Pulmonary artery endothelial cell (primary cell): ENCODE data around the gene ALDH1L1. TPM values are rescaled to one million over a fixed set of nuclear protein-coding genes. Genes with fewer than 3 reads are reported as not detected.

Source experiments
- DNase-seq: peaks from one replicate; pipeline ENCODE4 v3.0.0-alpha.2; 2011; ENCODE audit warnings: low read depth, low spot score
- total RNA-seq: library from RNA; depleted of rRNA; stranded (reverse); fragments of >200 nt; gene quantifications from 2 replicates; pipeline ENCODE4 v1.2.3, GENCODE V29; 2014

The ALDH1L1 gene
- total RNA-seq, 1 donor from 2014 or later: not detected

GRCh38 chr3:126056681-126057500 lies 123.5 kb downstream of the ALDH1L1 start:
- DNase-seq: no peak

- DNase-seq: no peak
These were observed 124.3 kb downstream of the ALDH1L1 start for GRCh38 chr3:126056088-126056487.

- no peak for DNase-seq
These were observed 125.5 kb downstream of the ALDH1L1 start for GRCh38 chr3:126054870-126055269.

GRCh38 chr3:126053949-126054569 lies 126.3 kb downstream of the ALDH1L1 start:
- no peak for DNase-seq

Other genes starting within 250 kb of the ALDH1L1 start
- gene ROPN1B, start 211.4 kb downstream of the ALDH1L1 start, total RNA-seq: not detected in 2 replicates
- gene SLC41A3, start 96.5 kb downstream of the ALDH1L1 start, total RNA-seq: 55.3 and 58.8 TPM in 2 replicates
- gene KLF15, start 176.8 kb upstream of the ALDH1L1 start, total RNA-seq: 2.3 and 4.3 TPM in 2 replicates
- not detected in 2 replicates for gene CFAP100, start 214.3 kb upstream of the ALDH1L1 start, total RNA-seq